Tibial nerve (tissue), 4 donors: ENCODE measurements around the gene PLD3.

Experiments
- CTCF ChIP-seq, 5 experiments: fragments of 200-600 bp in 3 of 5; fragments of 450-650 bp in 2 of 5; sonication (generic) in 3 of 5; IDR thresholded peaks; one replicate each; pipeline ENCODE4 v1.5.1; 2016 to 2019; ENCODE audit warnings: antibody characterized with exemption in 5 of 5, mild to moderate bottlenecking in 3 of 5, moderate library complexity in 2 of 5
- EP300 ChIP-seq, 2 donors: sonication (generic); formaldehyde crosslinking; IDR thresholded peaks; one replicate each; pipeline ENCODE4 v1.6.1; 2017; ENCODE audit warnings: antibody characterized with exemption in 2 of 2, mild to moderate bottlenecking in 1 of 2
- POLR2A ChIP-seq, 2 donors: fragments of 450-650 bp; IDR thresholded peaks; one replicate each; pipeline ENCODE4 v1.6.1; 2017; ENCODE audit warnings: antibody characterized with exemption in 2 of 2, mild to moderate bottlenecking in 2 of 2, moderate library complexity in 2 of 2

DNA sequence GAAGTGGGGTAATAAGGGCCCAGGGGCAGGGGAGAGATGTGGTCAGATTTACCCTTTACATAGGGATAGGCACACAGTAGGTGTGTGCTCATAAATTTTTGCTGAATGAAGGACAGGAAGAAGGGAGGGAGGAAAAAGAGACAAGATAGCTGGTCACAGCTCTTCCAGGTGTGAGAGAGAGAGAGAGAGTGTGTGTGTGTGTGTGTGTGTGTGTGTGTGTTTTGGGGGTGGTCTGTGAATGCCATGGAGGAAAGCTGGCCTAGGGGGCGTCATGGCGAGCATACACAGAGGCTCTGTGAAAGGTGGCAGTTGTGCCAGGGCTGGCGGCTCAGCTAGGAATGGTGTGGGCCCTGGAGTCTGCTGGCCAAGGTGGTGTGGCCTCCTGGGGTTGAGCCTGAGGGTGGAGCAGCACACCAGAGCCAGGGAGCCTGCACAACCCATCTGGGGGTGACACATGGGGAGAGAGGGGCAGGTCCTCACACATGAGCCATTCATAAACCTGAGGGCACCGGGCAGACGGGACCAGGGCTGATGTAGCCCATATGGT lies 70.6 kb downstream of the PLD3 start:
- TF ChIP-seq CTCF (IDR thresholded peaks at IDR 0.05) (no peak), POLR2A (IDR thresholded peaks at IDR 0.05) (no peak), EP300 (IDR thresholded peaks at IDR 0.05) (no peak)
